HepG2 (cell line): ENCODE results near the gene PRSS36. TPM values are rescaled to one million over a fixed set of nuclear protein-coding genes. Genes with fewer than 3 reads are reported as not detected.

ENCODE experiments used
- CBX2 ChIP-seq, 2 experiments: fragments of 200-600 bp in 1 of 2; sonication (generic); formaldehyde crosslinking in 1 of 2; IDR thresholded peaks; 2 replicates each; pipeline versions ENCODE4 v1.7.0 to v1.8.1; 2018 to 2022; ENCODE audit warnings: low read depth in 2 of 2, low read length in 1 of 2, mild to moderate bottlenecking in 1 of 2, missing genetic modification reagents in 1 of 2
- CREB1 ChIP-seq, 2 experiments: fragments of 450-650 bp in 1 of 2; IDR thresholded peaks; 2 replicates each; pipeline ENCODE4 v1.6.1; 2016 to 2017; ENCODE audit warnings: control low read depth in 1 of 2, mild to moderate bottlenecking in 1 of 2, missing compliant biosample characterization in 1 of 2, missing genetic modification characterization in 1 of 2
- EZH2 ChIP-seq: conservative IDR thresholded peaks from 2 replicates; pipeline ENCODE4 v1.6.1; 2012; ENCODE audit warnings: mild to moderate bottlenecking, low read depth, low read length, moderate library complexity
- HDAC1 ChIP-seq: sonication (generic); formaldehyde crosslinking; IDR thresholded peaks from 2 replicates; pipeline ENCODE4 v1.5.1; 2020; ENCODE audit warnings: mild to moderate bottlenecking, missing genetic modification reagents
- MATR3 ChIP-seq: sonication (generic); formaldehyde crosslinking; IDR thresholded peaks from 2 replicates; pipeline ENCODE4 v1.4.0; 2020; ENCODE audit warnings: missing genetic modification reagents
- NPAS2 ChIP-seq: sonication (generic); formaldehyde crosslinking; IDR thresholded peaks from 2 replicates; pipeline ENCODE4 v1.8.0; 2022; ENCODE audit warnings: mild to moderate bottlenecking, missing genetic modification reagents, borderline replicate concordance
- REXO4 ChIP-seq: sonication (generic); formaldehyde crosslinking; IDR thresholded peaks from 2 replicates; pipeline ENCODE4 v1.8.0; 2022; ENCODE audit warnings: missing genetic modification reagents, mild to moderate bottlenecking, borderline replicate concordance
- RFX5 ChIP-seq: IDR thresholded peaks from 2 replicates; pipeline ENCODE4 v1.6.1; 2011; ENCODE audit warnings: low read depth, low read length, improper control_type of control experiment
- SIX4 ChIP-seq: sonication (generic); formaldehyde crosslinking; IDR thresholded peaks from 2 replicates; pipeline ENCODE4 v1.4.0; 2020; ENCODE audit warnings: missing genetic modification reagents
- YEATS2 ChIP-seq: sonication (generic); formaldehyde crosslinking; IDR thresholded peaks from 2 replicates; pipeline ENCODE4 v1.4.0; 2020; ENCODE audit warnings: missing genetic modification reagents, borderline replicate concordance
- ZNF20 ChIP-seq: sonication (generic); formaldehyde crosslinking; IDR thresholded peaks from 2 replicates; pipeline ENCODE4 v1.4.0; 2020; ENCODE audit warnings: mild to moderate bottlenecking, moderate library complexity, missing genetic modification reagents
- ZNF274 ChIP-seq: sonication (generic); formaldehyde crosslinking; IDR thresholded peaks from 2 replicates; pipeline ENCODE4 v1.5.1; 2020; ENCODE audit warnings: mild to moderate bottlenecking, missing genetic modification reagents
- ZNF432 ChIP-seq: sonication (generic); formaldehyde crosslinking; IDR thresholded peaks from 2 replicates; pipeline ENCODE4 v1.5.0; 2020; ENCODE audit warnings: missing genetic modification reagents, mild to moderate bottlenecking, borderline replicate concordance
- ZNF550 ChIP-seq: sonication (generic); formaldehyde crosslinking; IDR thresholded peaks from 2 replicates; pipeline ENCODE4 v1.4.0; 2020; ENCODE audit warnings: mild to moderate bottlenecking, missing genetic modification reagents, borderline replicate concordance
- ZNF670 ChIP-seq: sonication (generic); formaldehyde crosslinking; IDR thresholded peaks from 2 replicates; pipeline ENCODE4 v1.8.0; 2022; ENCODE audit warnings: mild to moderate bottlenecking, missing genetic modification reagents, borderline replicate concordance
- ZNF709 ChIP-seq: sonication (generic); formaldehyde crosslinking; IDR thresholded peaks from 2 replicates; pipeline ENCODE4 v1.5.0; 2020; ENCODE audit warnings: mild to moderate bottlenecking, missing genetic modification reagents
- polyA plus RNA-seq, 8 experiments: library from polyadenylated mRNA; depleted of rRNA in 3 of 8; stranded (reverse) in 7 of 8; unstranded in 1 of 8; fragments of >200 nt; fragmentation: Illumina TruSeq in 4 of 8; extraction: Trizol in 4 of 8; gene quantifications; 2 replicates each; pipeline versions ENCODE4 v1.2.1 to v1.2.3, GENCODE V29; 2011 to 2016; ENCODE audit warnings: low read depth in 4 of 8, missing spikeins in 1 of 8, mixed read lengths in 1 of 8; ENCODE audit not compliant: insufficient read depth in 1 of 8
- total RNA-seq, 5 experiments: library from RNA; depleted of rRNA; stranded (reverse); fragments of >200 nt; fragmentation: Illumina TruSeq; extraction: Trizol; gene quantifications; 2 replicates each; pipeline ENCODE4 v1.2.3, GENCODE V29; 2016; ENCODE audit warnings: low read depth in 1 of 5
- TF ChIP-seq, protein P1 (sequence below): fragments of 450-650 bp; IDR thresholded peaks from 2 replicates; pipeline ENCODE4 v1.6.1; 2016
- TF ChIP-seq, protein P2 (sequence below), 2 experiments: sonication (generic) in 1 of 2; formaldehyde crosslinking in 1 of 2; IDR thresholded peaks; 2 replicates each; pipeline versions ENCODE4 v1.6.1 to v1.9.0; 2014 to 2022; ENCODE audit warnings: antibody characterized with exemption in 1 of 2, borderline replicate concordance in 1 of 2, inconsistent platforms in 1 of 2, low read depth in 1 of 2, missing genetic modification reagents in 1 of 2
- TF ChIP-seq, protein P3 (sequence below): sonication (generic); formaldehyde crosslinking; IDR thresholded peaks from 2 replicates; pipeline ENCODE4 v1.9.0; 2021; ENCODE audit warnings: missing genetic modification reagents, borderline replicate concordance

Gene PRSS36
- total and polyA plus RNA-seq, 2 of the 13 experiments (the other 11 are each of a cell fraction or from before 2014, with no cell fraction given), result 1.5 to 2.1 TPM

DNA sequence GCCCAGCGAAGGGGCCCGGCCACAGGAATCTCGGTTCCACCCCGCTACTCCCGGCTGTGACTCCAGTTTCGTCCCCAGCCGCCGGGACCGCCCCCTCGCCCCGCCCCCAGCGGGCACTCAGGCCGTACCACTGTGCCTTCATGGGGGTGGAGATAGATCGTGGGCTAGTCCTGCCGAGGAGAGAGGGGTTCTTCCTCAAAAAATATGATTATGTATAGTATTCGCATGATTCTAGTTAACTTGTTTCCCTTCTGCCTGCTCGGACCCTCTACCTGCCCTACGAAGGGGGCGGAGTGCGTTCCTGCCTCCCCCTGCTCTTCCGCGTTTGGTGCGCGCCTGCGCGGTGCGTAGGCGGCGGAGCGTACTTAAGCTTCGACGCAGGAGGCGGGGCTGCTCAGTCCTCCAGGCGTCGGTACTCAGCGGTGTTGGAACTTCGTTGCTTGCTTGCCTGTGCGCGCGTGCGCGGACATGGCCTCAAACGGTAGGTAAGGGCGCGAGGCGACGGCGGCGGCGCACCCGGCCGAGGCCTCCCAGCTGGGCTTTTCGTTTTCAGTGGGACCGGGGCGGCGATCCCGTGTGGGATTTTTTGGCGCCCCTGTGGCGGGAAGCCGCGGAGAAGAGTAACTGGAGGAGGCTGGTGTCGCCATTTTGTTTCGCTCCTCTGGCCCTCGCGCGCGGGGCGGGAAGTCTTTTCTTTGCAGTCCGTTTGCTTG is 30.0 kb upstream of the PRSS36 start, which contains the start of gene FUS (continued):
- TF ChIP-seq ZNF670 (CRISPR knock-in tag) (peak; percentile 89), CREB1 (IDR thresholded peaks at IDR 0.05) (peak; percentile 76), CREB1 (CRISPR knock-in tag; IDR thresholded peaks at IDR 0.05) (peak; percentile 80), HDAC1 (peak; percentile 32; the same call in 1 of the 2 replicates), ZNF550 (CRISPR knock-in tag) (peak; percentile 78; the same call in 1 of the 2 replicates), CBX2 (IDR thresholded peaks at IDR 0.05; ENCODE audit: low read depth, low read length) (0 out of 2 replicates have a peak, but pooled peaks have one; percentile 46), CBX2 (CRISPR knock-in tag; IDR thresholded peaks at IDR 0.05; ENCODE audit: low read depth) (no peak), EZH2 (no peak), MATR3 (no peak), SIX4 (CRISPR knock-in tag) (peak; percentile 75; the same call in 1 of the 2 replicates), RFX5 (peak; percentile 30; the same call in 1 of the 2 replicates), ZNF709 (CRISPR knock-in tag) (peak; percentile 76; the same call in 1 of the 2 replicates), REXO4 (CRISPR knock-in tag) (0 out of 2 replicates have a peak, but pooled peaks have one; percentile 89), ZNF432 (CRISPR knock-in tag) (no peak; the same call in 1 of the 2 replicates), ZNF20 (CRISPR knock-in tag) (no peak; the same call in 1 of the 2 replicates), NPAS2 (no peak), YEATS2 (no peak; the same call in 1 of the 2 replicates), ZNF274 (CRISPR knock-in tag) (peak; percentile 94)
- TF ChIP-seq, protein P1, sequence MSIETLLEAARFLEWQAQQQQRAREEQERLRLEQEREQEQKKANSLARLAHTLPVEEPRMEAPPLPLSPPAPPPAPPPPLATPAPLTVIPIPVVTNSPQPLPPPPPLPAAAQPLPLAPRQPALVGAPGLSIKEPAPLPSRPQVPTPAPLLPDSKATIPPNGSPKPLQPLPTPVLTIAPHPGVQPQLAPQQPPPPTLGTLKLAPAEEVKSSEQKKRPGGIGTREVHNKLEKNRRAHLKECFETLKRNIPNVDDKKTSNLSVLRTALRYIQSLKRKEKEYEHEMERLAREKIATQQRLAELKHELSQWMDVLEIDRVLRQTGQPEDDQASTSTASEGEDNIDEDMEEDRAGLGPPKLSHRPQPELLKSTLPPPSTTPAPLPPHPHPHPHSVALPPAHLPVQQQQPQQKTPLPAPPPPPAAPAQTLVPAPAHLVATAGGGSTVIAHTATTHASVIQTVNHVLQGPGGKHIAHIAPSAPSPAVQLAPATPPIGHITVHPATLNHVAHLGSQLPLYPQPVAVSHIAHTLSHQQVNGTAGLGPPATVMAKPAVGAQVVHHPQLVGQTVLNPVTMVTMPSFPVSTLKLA, result no peak
- TF ChIP-seq, protein P2, sequence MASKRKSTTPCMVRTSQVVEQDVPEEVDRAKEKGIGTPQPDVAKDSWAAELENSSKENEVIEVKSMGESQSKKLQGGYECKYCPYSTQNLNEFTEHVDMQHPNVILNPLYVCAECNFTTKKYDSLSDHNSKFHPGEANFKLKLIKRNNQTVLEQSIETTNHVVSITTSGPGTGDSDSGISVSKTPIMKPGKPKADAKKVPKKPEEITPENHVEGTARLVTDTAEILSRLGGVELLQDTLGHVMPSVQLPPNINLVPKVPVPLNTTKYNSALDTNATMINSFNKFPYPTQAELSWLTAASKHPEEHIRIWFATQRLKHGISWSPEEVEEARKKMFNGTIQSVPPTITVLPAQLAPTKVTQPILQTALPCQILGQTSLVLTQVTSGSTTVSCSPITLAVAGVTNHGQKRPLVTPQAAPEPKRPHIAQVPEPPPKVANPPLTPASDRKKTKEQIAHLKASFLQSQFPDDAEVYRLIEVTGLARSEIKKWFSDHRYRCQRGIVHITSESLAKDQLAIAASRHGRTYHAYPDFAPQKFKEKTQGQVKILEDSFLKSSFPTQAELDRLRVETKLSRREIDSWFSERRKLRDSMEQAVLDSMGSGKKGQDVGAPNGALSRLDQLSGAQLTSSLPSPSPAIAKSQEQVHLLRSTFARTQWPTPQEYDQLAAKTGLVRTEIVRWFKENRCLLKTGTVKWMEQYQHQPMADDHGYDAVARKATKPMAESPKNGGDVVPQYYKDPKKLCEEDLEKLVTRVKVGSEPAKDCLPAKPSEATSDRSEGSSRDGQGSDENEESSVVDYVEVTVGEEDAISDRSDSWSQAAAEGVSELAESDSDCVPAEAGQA (IDR thresholded peaks at IDR 0.05; ENCODE audit: low read depth), result peak; percentile 67
- TF ChIP-seq, protein P2 (CRISPR knock-in tag; IDR thresholded peaks at IDR 0.05; ENCODE audit: borderline replicate concordance), result peak; percentile 45
- TF ChIP-seq, protein P3, sequence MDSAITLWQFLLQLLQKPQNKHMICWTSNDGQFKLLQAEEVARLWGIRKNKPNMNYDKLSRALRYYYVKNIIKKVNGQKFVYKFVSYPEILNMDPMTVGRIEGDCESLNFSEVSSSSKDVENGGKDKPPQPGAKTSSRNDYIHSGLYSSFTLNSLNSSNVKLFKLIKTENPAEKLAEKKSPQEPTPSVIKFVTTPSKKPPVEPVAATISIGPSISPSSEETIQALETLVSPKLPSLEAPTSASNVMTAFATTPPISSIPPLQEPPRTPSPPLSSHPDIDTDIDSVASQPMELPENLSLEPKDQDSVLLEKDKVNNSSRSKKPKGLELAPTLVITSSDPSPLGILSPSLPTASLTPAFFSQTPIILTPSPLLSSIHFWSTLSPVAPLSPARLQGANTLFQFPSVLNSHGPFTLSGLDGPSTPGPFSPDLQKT (CRISPR knock-in tag), result no peak
